ENCODE measurements around the gene BPI.
"Not testable (repeated sequence)": the region's sequence is repeated elsewhere in the genome, so short reads cannot be mapped to it uniquely, and the experiment has no call there.

Gene BPI

DNA sequence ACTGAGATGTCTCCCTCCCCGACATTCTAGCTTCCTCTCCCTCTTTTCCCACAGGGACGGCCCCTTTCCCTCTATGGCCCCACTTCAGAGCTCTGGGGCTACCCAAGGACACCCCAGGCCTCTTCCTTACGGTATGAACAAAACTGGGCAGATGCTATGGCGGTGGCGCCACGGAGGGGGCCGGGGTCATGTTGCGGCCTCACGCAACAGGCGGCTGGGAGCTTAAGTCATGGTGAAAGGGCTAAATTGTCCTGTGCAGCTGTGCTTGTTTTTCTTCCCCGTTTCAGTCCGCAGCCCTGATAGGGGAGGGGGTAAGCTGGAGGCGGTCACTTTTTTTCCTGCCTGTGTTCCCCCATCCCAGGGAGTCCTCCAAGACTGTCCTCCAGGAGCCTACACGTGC lies 25.8 kb upstream of the BPI start:
- DNase-seq (ENCODE audit: low spot score) = no peak

DNA sequence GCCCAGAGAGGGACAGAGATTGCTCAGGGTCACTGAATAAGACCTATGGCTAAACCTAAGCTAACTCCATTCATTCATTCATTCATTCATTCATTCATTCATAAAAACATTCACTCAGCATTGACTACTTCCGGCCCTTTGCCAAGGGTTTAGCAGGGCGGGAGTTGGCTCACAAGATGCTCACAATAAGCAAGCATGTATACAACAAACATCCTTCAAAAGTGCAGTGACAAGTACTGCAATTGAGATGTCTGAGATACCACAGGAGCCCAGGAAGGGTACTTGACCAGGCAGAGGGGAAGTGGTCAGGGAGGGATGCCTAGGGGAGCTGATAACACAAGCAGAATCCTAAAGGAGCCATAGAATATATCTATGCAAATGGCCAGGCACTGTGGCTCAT lies 25.2 kb upstream of the BPI start:
- DNase-seq (ENCODE audit: low spot score) = no peak

DNA sequence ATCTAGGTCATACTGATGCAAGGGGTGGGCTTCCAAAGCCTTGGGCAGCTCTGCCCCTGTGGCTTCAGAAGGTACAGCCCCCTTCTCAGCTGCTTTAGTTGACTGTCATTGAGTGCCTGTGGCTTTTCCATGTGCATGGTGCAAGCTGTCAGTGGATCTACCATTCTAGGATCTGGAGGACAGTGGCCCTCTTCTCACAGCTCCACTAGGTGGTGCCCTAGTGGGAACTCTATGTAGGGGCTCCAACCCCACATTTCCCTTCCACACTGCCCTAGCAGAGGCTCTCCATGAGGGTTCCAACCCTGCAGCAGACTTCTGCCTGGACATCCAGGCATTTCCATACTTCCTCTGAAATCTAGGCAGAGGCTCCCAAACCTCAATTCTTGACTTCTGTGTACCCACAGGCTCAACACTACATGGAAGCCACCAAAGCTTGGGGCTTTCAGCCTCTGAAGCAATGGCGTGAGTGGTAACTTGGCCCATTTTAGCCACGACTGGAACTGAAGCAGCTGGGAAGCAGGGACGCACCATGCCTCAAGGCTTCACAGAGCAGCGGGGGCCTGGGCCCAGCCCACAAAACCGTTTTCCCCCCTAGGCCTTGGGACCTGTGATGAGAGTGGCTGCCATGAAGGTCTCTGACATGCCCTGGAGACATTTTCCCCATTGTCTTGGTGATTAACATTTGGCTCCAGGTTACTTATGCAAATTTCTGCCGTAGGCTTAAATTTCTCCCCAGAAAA lies 22.6 kb upstream of the BPI start:
- not testable (repeated sequence) for DNase-seq (ENCODE audit: low spot score)

GRCh38 chr20:38283236-38283635 lies 20.7 kb upstream of the BPI start:
- DNase-seq (ENCODE audit: low spot score) = no peak

GRCh38 chr20:38284066-38284650 lies 19.8 kb upstream of the BPI start:
- not testable (repeated sequence) for DNase-seq (ENCODE audit: low spot score)

- no peak for DNase-seq (ENCODE audit: low spot score)
Observed at GRCh38 chr20:38284893-38285444, 19.0 kb upstream of the BPI start.

DNA sequence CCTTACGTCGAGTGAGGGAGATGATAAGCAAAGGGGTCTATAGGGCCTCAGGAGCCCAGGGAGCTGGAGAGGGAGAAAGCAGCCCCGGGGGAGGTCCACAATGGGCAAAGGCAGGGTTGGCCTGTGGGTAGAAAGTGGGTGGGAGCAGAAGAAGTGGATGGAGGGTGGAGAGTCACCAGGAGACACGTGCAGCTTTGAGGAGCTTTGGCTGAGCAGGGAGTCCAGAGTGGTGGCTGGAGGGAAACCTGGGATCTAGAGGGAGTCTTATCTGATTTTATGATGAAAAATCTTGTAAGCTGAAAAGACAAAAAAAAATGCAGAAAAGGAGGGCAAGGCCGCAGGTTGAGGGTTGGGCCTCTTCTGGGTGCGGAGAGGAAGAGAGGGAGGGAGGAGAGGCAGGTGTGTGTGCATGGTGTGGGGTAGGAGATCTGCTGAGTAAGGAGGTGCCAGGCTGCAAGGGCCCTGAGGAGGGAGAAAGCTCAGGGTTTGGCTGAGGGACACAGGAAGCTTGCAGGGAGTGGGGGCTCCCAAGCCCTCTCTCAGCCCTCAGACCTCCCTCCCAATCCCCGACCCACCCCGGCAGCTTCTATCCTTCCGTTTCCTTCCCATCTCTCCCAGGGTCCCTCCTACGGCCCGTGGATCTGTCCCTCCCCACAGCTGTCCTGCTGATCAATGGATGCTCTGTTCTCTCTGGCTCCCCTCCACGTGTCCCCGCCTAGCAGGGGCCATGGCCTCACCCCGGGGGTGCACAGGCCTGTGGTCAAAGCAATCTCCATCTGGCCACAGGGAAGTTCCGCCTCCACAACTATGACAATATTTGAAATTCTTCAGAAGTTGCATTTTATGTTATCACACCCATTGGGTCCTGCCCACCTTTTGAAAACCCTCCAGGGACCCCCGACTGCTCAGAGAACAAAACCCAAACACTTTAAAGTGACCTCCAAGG lies 17.1 kb upstream of the BPI start:
- no peak for DNase-seq (ENCODE audit: low spot score)

DNA sequence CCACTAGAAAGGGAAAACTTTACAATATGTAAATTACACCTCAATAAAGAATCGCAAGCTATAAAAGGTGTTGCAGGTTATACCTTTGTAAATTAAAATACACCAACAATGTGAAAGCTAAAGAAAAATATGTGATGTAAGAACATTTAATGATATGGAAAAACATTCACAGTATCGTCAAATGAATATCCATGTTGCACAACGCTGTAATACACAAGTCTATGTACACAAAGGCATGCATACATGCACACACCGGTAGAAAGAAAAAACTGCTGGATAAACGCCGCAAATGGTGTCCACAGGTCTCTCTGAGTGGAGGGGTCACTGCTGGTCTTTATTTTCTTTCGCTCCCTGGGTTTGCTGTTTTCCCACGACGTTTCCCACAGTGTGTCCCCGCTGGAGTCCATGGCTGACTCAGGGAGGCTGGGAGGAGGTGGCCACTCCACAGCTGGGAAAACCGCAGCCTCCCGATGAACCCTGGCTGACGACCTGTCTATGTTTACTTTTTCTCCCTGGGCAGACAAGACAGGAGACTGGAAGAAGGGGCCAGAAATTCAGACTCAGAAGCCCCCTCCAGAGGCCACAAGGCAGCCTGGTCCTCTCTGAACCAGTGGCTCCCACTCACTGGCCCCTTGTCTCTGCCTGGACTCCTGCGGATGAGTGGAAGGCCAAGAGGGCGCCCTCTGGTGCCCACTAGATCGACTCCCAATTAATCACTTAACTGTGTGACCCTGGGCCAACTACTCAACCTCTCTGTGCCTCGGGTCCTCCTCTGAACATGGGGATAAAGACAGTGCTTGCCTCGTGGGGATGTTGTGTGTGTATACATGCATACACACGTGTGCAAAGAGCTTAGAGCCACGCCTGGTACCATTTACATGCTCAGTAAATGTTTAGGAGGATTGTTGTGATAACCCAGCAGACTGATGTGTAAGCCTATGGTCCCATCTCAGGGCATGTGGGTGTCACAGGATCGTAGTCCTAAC lies 12.8 kb upstream of the BPI start:
- DNase-seq (ENCODE audit: low spot score) = no peak

GRCh38 chr20:38291966-38292365 lies 12.0 kb upstream of the BPI start:
- DNase-seq (ENCODE audit: low spot score) = no peak

DNA sequence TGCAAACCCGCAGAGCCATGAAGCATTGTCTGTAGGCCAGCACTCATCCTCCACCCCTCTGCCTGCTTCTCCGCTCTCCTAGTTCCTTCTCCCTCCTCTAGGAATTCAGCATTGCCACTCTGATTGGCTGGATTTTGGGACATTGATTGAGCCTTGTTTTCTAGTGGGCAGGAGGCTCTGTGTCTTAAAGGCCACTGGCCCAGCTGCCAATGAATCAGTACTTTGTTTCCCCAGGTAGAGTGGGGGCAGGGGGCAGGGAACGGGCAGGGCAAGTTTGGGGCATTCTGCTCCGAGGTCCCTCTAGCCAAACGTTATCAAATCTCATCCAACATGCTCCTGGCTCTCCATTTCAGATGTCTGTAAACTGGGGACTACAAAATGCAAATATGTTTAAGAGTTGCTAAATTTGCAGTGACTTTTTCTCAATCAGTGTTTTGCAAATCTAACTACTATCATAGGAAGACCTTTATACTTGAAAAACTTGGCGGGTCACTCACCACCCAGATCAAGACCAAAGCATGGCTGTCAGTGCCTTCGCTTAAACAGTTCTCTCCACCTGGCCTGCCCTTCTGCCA lies 10.4 kb upstream of the BPI start:
- no peak for DNase-seq (ENCODE audit: low spot score)

GRCh38 chr20:38294076-38294591 lies 9.8 kb upstream of the BPI start:
- DNase-seq (ENCODE audit: low spot score) = no peak

GRCh38 chr20:38295811-38296210 lies 8.1 kb upstream of the BPI start:
- no peak for DNase-seq (ENCODE audit: low spot score)

DNA sequence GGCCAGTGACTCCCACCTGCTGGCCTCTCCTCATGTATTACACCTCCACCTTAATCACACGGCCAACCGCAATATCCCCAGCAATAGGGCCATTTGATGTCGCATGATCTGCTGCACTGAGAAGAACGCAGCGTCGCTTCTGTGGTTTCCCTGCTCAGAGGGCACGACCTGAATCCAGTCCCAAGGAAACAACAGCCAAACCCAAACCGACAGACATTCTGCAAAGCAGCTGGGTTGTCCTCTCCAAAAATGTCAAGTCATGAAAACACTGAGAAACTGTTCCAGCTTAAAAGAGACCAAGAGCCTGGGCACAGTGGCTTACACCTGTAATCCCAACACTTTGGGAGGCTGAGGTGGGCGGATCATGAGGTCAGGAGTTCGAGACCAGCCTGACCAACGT lies 7.5 kb upstream of the BPI start:
- DNase-seq (ENCODE audit: low spot score) = no peak

DNA sequence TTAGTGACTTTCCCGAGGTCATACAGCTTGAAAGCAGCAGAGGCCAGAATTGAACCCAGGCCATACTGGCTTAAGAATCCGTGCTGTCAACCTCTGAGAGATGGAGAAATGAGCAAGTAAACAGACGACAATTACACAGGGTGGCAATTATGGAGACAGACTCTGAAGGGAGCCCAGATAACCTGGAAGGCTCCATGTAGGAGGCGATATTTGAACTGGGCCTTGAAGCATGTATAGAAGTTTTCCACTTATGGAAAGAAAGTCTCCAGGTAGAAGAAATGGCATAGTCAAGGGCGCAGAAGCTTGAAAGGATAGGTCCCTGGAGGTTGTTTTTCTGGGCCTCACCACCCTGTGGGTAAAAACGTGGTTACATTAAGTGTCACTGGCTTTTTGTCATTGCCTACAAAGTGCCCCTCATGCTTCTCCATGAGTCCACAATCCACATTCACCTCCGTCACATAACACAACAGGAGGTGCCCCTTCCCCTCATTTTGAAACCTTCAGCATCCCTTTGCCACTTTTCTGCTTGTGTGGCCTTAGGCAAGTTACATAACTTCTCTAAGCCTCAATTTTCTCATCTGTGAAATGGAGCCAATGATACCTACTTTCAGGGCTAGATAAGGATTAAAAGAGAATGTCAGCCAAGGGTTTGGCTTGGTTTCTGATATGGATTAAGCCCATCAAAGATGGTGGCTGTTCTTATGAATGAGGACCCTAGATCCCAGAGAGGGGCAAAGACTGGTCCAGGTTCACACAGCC lies 5.9 kb upstream of the BPI start:
- no peak for DNase-seq (ENCODE audit: low spot score)

DNA sequence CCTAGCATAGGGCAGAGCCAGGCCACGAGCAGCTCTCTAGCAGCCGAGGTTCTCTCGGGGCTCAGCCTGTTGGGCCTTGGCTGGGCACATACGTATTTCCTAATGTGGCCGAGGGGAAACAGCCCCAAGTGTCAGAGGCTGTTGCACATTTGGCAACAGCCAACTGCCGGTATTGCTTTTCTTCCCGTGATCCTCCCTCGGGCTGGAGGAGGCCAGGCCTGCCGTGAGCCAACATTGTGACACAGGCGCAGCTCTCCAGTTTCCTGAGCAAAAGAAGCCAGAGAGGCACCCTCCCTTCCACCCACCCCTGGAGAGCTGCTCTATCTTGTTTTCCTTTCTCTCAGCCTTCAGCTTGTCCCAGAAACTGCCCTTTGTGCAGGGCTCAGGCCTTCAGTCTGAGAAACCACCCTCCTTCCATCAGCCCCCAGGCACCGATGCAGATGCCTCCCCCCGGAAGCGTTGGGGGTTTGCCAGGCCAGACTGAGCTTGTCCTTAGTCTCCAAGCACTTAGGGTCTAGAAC lies 5.1 kb upstream of the BPI start:
- no peak for DNase-seq (ENCODE audit: low spot score)

DNA sequence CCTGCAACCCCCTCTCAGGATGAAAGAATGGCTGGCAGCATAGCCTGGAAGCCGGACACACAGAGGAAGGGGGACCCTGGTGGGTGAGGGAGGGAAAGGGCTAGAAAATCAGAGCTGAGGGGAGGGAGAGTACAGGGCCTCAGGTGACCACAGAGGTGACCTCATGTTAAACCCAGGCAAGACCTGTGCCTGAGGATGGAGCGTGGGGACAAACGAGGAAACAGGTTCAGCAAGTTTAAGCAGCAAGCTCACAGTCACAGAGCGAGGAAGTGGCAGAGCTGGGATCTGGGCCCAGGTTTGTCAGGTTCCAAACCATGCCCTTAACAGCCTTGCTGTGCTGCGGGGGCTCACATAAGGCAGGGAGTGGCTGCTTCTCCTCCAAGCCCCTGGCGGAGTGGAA lies 4.0 kb upstream of the BPI start:
- no peak for DNase-seq (ENCODE audit: low spot score)

DNA sequence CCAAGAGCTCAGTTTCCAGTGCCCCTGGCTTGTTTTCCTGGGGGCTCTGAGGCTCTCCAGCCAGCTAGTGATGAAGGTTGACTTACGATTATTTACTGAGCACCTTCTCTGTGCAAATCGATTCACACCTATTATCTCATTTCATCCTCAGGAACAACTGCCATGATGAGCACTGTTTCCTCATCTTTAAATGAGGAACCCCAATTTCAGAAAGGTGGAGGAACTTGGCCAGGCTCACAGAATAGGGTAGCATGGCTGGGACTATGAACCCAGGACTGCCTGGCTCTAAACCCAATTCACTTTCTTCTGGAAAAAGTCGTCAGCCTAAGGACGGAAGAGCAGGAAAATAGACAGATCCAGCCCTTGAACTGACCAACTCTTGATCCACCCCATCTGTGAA lies 3.5 kb upstream of the BPI start:
- DNase-seq (ENCODE audit: low spot score) = no peak

DNA sequence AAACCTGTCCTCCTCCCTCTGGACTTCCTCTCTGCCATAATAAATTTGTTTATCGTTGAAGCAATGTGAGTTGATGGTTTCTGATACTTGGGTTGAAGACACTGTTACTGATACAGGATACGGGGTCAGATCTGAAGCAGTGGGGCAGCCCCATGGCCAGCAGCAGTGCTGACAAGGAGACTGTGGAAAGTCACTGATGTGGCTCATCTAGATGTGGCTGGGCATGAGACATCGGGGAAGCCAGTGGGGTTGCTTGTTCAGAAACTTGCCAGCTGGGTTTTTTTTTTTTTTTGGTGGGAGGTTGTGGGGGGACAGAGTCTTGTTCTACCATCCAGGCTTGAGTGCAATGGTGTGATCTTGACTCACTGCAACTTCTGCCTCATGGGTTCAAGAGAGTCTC lies 2.6 kb upstream of the BPI start:
- DNase-seq (ENCODE audit: low spot score) = no peak

GRCh38 chr20:38302786-38303185 lies 1.2 kb upstream of the BPI start:
- DNase-seq (ENCODE audit: low spot score) = no peak

All from CD4-positive, alpha-beta T cell treated with Interleukin-6 at 100 ng/mL for 8 hours (primary cell).